Measurements from ENCODE around the gene ADAMTS7. TPM values are rescaled to one million over a fixed set of nuclear protein-coding genes. Genes with fewer than 3 reads are reported as not detected.
"Not testable (repeated sequence)": the region's sequence is repeated elsewhere in the genome, so short reads cannot be mapped to it uniquely, and the experiment has no call there.

Gene ADAMTS7
- total RNA-seq, 1 experiment from 2014 or later: 1.1 TPM

DNA sequence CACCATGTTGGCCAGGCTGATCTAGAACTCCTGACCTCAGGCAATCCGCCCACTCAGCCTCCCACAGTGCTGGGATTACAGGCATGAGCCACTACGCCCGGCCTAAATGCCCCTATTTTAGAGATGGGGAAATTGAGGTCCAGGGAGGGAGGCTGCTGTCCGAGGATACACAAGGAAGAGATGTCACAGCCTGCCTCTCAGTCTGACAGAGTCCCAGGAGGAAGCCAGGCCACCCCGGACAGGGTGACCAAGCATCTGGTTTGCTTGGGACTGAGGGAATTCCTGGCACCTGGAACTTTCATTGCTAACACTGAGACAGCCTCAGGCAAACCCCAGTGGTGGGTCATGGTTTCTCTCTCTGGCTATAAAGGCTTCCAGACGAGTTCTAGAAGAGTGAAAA lies 30.6 kb upstream of the ADAMTS7 start:
- POLR2A ChIA-PET: no interaction called here
- intact Hi-C loops (cut with micrococcal nuclease; ENCODE audit: unreplicated experiment): no loop called here
- BruUV-seq (replicated peaks): no TSS peak
- Histone ChIP-seq H3K27me3 (replicated peaks; ENCODE audit: control insufficient read depth, insufficient read depth, low read length) (no peaks in the 10 kb centered on the region), H3K4me3 (ENCODE audit: low read depth, low read length) (no peak overlapping the region), H3K36me3 (ENCODE audit: control insufficient read depth, insufficient read depth, low read length) (no peaks in the 10 kb centered on the region), H3K9me3 (no peaks in the 10 kb centered on the region), H3K4me1 (no peaks in the 10 kb centered on the region)
- DNase-seq: no peak
- Mint-ChIP-seq H3K27ac (ENCODE audit: unreplicated experiment) (no peak overlapping the region), H3K4me3 (ENCODE audit: unreplicated experiment) (no peak overlapping the region), H3K9me3 (ENCODE audit: unreplicated experiment) (no peaks in the 10 kb centered on the region), H3K4me1 (ENCODE audit: low read depth, unreplicated experiment) (no peaks in the 10 kb centered on the region), H3K36me3 (ENCODE audit: insufficient read depth, unreplicated experiment) (no peaks in the 10 kb centered on the region), H3K27me3 (ENCODE audit: insufficient read depth, unreplicated experiment) (no peaks in the 10 kb centered on the region)
- CTCF ChIA-PET: no interaction called here
- TF ChIP-seq, protein P1, sequence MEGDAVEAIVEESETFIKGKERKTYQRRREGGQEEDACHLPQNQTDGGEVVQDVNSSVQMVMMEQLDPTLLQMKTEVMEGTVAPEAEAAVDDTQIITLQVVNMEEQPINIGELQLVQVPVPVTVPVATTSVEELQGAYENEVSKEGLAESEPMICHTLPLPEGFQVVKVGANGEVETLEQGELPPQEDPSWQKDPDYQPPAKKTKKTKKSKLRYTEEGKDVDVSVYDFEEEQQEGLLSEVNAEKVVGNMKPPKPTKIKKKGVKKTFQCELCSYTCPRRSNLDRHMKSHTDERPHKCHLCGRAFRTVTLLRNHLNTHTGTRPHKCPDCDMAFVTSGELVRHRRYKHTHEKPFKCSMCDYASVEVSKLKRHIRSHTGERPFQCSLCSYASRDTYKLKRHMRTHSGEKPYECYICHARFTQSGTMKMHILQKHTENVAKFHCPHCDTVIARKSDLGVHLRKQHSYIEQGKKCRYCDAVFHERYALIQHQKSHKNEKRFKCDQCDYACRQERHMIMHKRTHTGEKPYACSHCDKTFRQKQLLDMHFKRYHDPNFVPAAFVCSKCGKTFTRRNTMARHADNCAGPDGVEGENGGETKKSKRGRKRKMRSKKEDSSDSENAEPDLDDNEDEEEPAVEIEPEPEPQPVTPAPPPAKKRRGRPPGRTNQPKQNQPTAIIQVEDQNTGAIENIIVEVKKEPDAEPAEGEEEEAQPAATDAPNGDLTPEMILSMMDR (IDR thresholded peaks at IDR 0.05; ENCODE audit: insufficient read depth in 1 of 2, low read depth in 1 of 2, low read length in 1 of 2, severe bottlenecking in 1 of 2, unreplicated experiment in 1 of 2): no peak

DNA sequence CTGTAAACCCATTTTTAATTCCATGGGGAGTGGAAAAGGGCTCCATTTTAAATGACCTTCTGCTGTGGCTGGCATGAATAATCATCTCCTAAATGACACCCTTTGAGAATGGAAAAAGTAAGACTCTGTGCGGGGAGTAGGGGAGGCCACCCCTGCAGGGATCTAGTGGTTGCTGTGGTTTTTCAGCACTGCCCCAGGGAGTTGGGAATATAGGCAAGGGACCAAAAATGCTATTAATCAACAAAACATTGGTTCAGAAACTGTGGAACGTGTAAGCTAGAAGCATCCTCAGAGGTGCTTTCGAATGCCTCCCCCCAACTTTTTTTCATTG lies 30.1 kb upstream of the ADAMTS7 start:
- DNase-seq: no peak
- Mint-ChIP-seq H3K36me3 (ENCODE audit: insufficient read depth, unreplicated experiment) (no peaks in the 10 kb centered on the region), H3K4me1 (ENCODE audit: low read depth, unreplicated experiment) (no peaks in the 10 kb centered on the region), H3K9me3 (ENCODE audit: unreplicated experiment) (no peaks in the 10 kb centered on the region), H3K27me3 (ENCODE audit: insufficient read depth, unreplicated experiment) (no peaks in the 10 kb centered on the region), H3K27ac (ENCODE audit: unreplicated experiment) (no peak overlapping the region), H3K4me3 (ENCODE audit: unreplicated experiment) (no peak overlapping the region)
- TF ChIP-seq, protein P1 (IDR thresholded peaks at IDR 0.05; ENCODE audit: insufficient read depth in 1 of 2, low read depth in 1 of 2, low read length in 1 of 2, severe bottlenecking in 1 of 2, unreplicated experiment in 1 of 2): no peak
- POLR2A ChIA-PET: no interaction called here
- no TSS peak for BruUV-seq (replicated peaks)
- intact Hi-C loops (cut with micrococcal nuclease; ENCODE audit: unreplicated experiment): no loop called here
- no peaks in the 10 kb centered on the region for H3K27me3 ChIP-seq (replicated peaks; ENCODE audit: control insufficient read depth, insufficient read depth, low read length)
- CTCF ChIA-PET: no interaction called here
- no peaks in the 10 kb centered on the region for H3K36me3 ChIP-seq (ENCODE audit: control insufficient read depth, insufficient read depth, low read length)
- H3K4me1 ChIP-seq: no peaks in the 10 kb centered on the region
- H3K4me3 ChIP-seq (ENCODE audit: low read depth, low read length): no peak overlapping the region
- H3K9me3 ChIP-seq: no peaks in the 10 kb centered on the region

DNA sequence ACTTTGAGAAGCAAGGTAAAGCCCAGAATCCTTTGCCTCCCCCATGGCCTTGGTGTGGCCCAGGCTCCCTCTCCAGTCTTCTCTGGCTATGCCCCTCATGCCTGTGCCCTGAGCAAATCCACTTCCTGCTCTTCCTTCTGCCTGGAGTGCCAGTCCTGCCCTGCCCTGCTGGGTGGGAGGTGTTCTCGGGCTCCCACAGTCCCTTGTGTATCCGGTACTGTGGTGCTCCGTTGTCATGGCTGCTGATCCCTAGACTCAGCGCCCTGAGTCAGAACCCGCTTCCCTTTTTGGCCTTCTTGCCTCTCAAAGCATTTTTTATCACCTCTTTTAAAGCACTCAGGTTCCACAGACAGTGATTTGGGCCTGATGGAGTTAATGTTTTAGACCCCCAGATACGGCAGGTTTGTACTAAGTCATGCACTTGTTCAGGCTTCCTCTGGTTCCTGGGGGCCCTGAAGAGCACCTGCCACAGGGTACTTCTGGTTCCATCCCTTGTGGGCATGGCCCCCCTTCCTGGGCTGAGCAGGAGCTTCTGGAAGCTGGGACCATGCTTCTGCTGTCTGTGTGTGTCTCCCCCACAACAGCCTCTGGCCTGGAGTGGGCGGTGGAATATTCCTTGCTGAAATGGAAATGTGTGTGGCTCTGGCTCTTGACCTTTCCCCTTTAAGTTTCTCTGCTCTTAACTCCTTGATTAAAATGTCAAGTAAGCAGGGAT lies 29.6 kb upstream of the ADAMTS7 start:
- no peaks in the 10 kb centered on the region for H3K4me1 ChIP-seq
- no peak for DNase-seq
- no peaks in the 10 kb centered on the region for H3K27me3 ChIP-seq (replicated peaks; ENCODE audit: control insufficient read depth, insufficient read depth, low read length)
- intact Hi-C loops (cut with micrococcal nuclease; ENCODE audit: unreplicated experiment): no loop called here
- Mint-ChIP-seq H3K27ac (ENCODE audit: unreplicated experiment) (no peak overlapping the region), H3K27me3 (ENCODE audit: insufficient read depth, unreplicated experiment) (no peaks in the 10 kb centered on the region), H3K36me3 (ENCODE audit: insufficient read depth, unreplicated experiment) (no peaks in the 10 kb centered on the region), H3K4me3 (ENCODE audit: unreplicated experiment) (no peak overlapping the region), H3K4me1 (ENCODE audit: low read depth, unreplicated experiment) (no peaks in the 10 kb centered on the region), H3K9me3 (ENCODE audit: unreplicated experiment) (no peaks in the 10 kb centered on the region)
- BruUV-seq (replicated peaks): no TSS peak
- H3K36me3 ChIP-seq (ENCODE audit: control insufficient read depth, insufficient read depth, low read length): no peaks in the 10 kb centered on the region
- no peak overlapping the region for H3K4me3 ChIP-seq (ENCODE audit: low read depth, low read length)
- TF ChIP-seq, protein P1 (IDR thresholded peaks at IDR 0.05; ENCODE audit: insufficient read depth in 1 of 2, low read depth in 1 of 2, low read length in 1 of 2, severe bottlenecking in 1 of 2, unreplicated experiment in 1 of 2): no peak
- no peaks in the 10 kb centered on the region for H3K9me3 ChIP-seq
- ChIA-PET POLR2A (no interaction called here), CTCF (no interaction called here)

DNA sequence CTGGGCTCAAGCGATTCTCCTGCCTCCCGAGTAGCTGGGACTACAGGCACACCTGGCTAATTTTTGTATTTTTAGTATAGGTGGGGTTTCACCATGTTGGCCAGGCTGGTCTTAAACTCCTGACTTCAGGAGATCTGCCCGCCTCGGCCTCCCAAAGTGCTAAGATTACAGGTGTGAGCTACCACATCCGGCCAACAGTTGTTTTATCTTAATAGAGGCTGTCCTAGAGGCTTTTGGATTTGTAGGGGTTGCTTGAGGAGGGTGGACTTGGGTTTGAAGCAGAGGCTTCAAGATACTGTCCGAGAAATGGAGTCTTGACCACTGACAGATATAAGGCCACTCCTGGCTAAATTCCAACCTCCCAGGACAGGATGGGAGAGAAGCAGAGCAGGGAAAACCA lies 27.9 kb upstream of the ADAMTS7 start:
- intact Hi-C loops (cut with micrococcal nuclease; ENCODE audit: unreplicated experiment); H3K9me3 Mint-ChIP-seq (ENCODE audit: unreplicated experiment); H3K36me3 ChIP-seq (ENCODE audit: control insufficient read depth, insufficient read depth, low read length); H3K27me3 ChIP-seq (replicated peaks; ENCODE audit: control insufficient read depth, insufficient read depth, low read length); POLR2A ChIA-PET; H3K9me3 ChIP-seq; BruUV-seq (replicated peaks); H3K36me3 Mint-ChIP-seq (ENCODE audit: insufficient read depth, unreplicated experiment); H3K4me3 ChIP-seq (ENCODE audit: low read depth, low read length); DNase-seq; H3K27ac Mint-ChIP-seq (ENCODE audit: unreplicated experiment); H3K27me3 Mint-ChIP-seq (ENCODE audit: insufficient read depth, unreplicated experiment); H3K4me1 ChIP-seq; H3K4me1 Mint-ChIP-seq (ENCODE audit: low read depth, unreplicated experiment); H3K4me3 Mint-ChIP-seq (ENCODE audit: unreplicated experiment); CTCF ChIA-PET: not testable (repeated sequence)

All from Caco-2 (cell line).